ENCODE data around the gene ZNF592. TPM values are rescaled to one million over a fixed set of nuclear protein-coding genes. Genes with fewer than 3 reads are reported as not detected.

ZNF592 gene
- total RNA-seq, 1 donor from 2014 or later, result 29.1 TPM

DNA sequence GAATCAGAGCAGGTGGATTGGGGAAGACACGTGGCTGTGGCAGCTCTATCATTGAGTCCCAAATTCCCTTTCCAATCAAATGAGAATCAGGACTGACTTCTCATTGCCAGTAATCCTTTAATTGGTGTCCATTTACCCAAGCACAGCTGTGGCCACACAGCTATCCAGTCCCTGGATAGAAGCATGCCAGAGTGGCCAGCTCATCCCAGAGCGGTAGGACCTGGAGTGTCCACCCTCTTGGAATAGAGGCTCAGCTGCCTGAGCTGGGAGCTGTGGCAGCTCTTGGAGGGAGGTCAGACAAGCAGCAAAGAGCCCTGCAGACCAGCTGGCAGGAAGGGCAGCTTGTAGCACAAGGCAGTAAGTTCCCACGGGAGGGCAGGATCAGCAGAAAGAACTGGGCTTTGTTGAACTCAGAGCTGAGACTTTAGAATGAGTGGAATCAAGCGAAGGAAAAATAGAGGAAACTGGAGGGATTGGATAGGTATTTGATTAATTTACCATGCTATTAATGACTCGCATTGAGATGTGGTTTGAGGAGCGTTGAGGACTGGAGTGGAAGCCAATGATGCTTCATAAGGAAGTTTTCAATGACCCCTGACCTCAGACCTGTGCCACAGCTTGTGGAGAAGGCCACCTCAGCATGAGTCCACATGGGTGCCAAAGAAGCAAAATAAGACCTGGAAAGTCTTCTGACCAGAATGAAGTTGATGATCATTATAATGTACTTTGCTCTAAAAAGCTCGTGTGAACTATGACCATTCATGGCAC lies 61.9 kb downstream of the ZNF592 start:
- no peaks in the 10 kb centered on the region for H3K9me3 Mint-ChIP-seq (ENCODE audit: unreplicated experiment)
- TF ChIP-seq, protein P1, sequence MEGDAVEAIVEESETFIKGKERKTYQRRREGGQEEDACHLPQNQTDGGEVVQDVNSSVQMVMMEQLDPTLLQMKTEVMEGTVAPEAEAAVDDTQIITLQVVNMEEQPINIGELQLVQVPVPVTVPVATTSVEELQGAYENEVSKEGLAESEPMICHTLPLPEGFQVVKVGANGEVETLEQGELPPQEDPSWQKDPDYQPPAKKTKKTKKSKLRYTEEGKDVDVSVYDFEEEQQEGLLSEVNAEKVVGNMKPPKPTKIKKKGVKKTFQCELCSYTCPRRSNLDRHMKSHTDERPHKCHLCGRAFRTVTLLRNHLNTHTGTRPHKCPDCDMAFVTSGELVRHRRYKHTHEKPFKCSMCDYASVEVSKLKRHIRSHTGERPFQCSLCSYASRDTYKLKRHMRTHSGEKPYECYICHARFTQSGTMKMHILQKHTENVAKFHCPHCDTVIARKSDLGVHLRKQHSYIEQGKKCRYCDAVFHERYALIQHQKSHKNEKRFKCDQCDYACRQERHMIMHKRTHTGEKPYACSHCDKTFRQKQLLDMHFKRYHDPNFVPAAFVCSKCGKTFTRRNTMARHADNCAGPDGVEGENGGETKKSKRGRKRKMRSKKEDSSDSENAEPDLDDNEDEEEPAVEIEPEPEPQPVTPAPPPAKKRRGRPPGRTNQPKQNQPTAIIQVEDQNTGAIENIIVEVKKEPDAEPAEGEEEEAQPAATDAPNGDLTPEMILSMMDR (IDR thresholded peaks at IDR 0.05; ENCODE audit: unreplicated experiment), result no peak
- no peak for DNase-seq (ENCODE audit: low spot score)
- H3K4me1 Mint-ChIP-seq (ENCODE audit: unreplicated experiment), result peaks cover 13% of the 10 kb centered on the region
- peaks cover 3% of the 10 kb centered on the region for H3K36me3 Mint-ChIP-seq (ENCODE audit: low read depth, unreplicated experiment)
- no peak overlapping the region for H3K27ac Mint-ChIP-seq (ENCODE audit: unreplicated experiment)
- H3K4me3 Mint-ChIP-seq (ENCODE audit: unreplicated experiment), result no peak overlapping the region
- peaks cover 6% of the 10 kb centered on the region for H3K27me3 Mint-ChIP-seq (ENCODE audit: unreplicated experiment)

DNA sequence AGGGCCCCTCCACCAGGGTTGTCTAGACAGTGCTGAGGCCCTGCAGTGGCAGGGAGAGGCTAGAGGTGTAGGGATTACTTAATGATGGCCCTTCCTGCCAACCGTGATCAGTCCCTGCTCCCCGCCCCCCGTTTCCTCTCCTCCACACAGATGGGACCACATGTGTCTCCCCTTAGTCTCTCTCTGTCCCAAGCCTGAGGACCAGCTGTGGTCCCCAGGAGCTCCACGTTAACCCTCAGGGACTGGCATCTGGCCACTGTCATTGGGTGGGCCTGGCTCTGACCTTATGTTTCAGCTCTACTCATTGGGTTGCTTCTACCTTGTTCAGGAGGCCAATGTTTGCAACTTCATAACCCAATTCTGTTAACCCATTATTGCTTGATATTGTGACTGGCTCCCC lies 62.8 kb downstream of the ZNF592 start:
- H3K9me3 Mint-ChIP-seq (ENCODE audit: unreplicated experiment), result no peaks in the 10 kb centered on the region
- no peak for DNase-seq (ENCODE audit: low spot score)
- H3K27me3 Mint-ChIP-seq (ENCODE audit: unreplicated experiment), result peaks cover 11% of the 10 kb centered on the region
- H3K4me1 Mint-ChIP-seq (ENCODE audit: unreplicated experiment), result peaks cover 20% of the 10 kb centered on the region
- H3K27ac Mint-ChIP-seq (ENCODE audit: unreplicated experiment), result no peak overlapping the region
- TF ChIP-seq, protein P1 (IDR thresholded peaks at IDR 0.05; ENCODE audit: unreplicated experiment), result no peak
- H3K4me3 Mint-ChIP-seq (ENCODE audit: unreplicated experiment), result no peak overlapping the region
- H3K36me3 Mint-ChIP-seq (ENCODE audit: low read depth, unreplicated experiment), result peaks cover 3% of the 10 kb centered on the region

DNA sequence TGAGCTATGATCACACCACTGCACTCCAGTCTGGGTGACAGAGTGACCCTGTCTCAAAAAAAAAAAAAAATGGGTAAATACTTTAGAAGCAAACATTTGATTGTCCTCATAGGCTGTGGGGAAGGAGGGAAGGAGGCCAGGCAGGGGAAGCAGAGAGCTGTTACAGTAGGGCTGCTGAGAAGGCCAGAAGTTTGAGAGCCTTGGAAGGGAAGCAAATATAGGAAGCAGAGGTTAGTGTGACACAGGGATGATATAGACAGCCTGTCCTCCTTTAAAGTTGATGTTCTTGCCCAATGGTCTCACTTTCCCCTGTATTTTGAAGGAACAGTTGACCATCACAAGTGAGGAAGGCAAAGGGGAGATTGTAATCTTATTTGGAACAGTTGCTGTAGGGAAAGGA lies 63.4 kb downstream of the ZNF592 start:
- Mint-ChIP-seq H3K4me3 (ENCODE audit: unreplicated experiment) (no peak overlapping the region), H3K27ac (ENCODE audit: unreplicated experiment) (no peak overlapping the region), H3K27me3 (ENCODE audit: unreplicated experiment) (peaks cover 14% of the 10 kb centered on the region), H3K36me3 (ENCODE audit: low read depth, unreplicated experiment) (peaks cover 7% of the 10 kb centered on the region), H3K9me3 (ENCODE audit: unreplicated experiment) (no peaks in the 10 kb centered on the region), H3K4me1 (ENCODE audit: unreplicated experiment) (peaks cover 24% of the 10 kb centered on the region)
- TF ChIP-seq, protein P1 (IDR thresholded peaks at IDR 0.05; ENCODE audit: unreplicated experiment), result no peak
- no peak for DNase-seq (ENCODE audit: low spot score)

DNA sequence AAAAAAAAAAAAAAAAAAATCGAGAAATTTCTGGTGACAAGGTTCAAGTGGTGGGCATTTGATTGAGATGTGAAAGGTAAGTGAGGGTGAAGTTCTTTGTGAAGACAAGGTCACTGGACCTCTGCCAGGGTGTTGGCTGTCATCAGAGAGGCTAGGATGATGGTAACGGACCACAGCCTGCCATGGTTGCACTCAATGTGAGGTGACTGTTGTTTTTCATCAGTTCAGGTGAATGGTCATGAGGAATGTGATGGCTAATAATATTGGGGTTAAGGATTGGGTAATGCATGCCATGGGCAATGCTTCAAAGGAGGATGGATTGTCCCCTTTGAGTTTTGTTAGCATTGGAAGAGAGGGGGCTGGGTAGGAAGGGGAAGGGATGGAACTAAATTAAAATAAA lies 64.5 kb downstream of the ZNF592 start:
- Mint-ChIP-seq H3K9me3 (ENCODE audit: unreplicated experiment) (no peaks in the 10 kb centered on the region), H3K36me3 (ENCODE audit: low read depth, unreplicated experiment) (peaks cover 7% of the 10 kb centered on the region), H3K4me1 (ENCODE audit: unreplicated experiment) (peaks cover 24% of the 10 kb centered on the region), H3K27me3 (ENCODE audit: unreplicated experiment) (peaks cover 15% of the 10 kb centered on the region), H3K27ac (ENCODE audit: unreplicated experiment) (peak overlapping the region; percentile 37), H3K4me3 (ENCODE audit: unreplicated experiment) (no peak overlapping the region)
- DNase-seq (ENCODE audit: low spot score), result no peak
- TF ChIP-seq, protein P1 (IDR thresholded peaks at IDR 0.05; ENCODE audit: unreplicated experiment), result no peak

DNA sequence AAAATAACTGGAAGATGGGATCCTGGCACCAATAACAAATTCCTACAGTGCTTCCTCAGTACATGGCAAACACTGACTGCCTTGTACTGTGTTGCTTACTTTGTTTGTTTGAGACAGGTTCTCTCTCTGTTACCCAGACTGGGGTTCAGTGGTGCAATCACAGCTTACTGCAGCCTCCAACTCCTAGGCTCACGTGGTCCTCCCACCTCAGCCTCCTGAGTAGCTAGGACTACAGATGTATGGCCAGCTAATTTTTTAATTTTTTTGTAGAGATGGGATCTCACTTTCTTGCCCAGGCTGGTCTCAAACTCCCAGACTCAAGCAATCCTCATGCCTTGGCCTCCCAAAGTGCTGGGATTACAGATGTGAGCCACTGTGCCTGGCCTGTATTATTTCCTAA lies 65.0 kb downstream of the ZNF592 start:
- DNase-seq (ENCODE audit: low spot score), result no peak
- no peak overlapping the region for H3K27ac Mint-ChIP-seq (ENCODE audit: unreplicated experiment)
- peaks cover 7% of the 10 kb centered on the region for H3K36me3 Mint-ChIP-seq (ENCODE audit: low read depth, unreplicated experiment)
- H3K9me3 Mint-ChIP-seq (ENCODE audit: unreplicated experiment), result no peaks in the 10 kb centered on the region
- H3K4me1 Mint-ChIP-seq (ENCODE audit: unreplicated experiment), result peaks cover 29% of the 10 kb centered on the region
- TF ChIP-seq, protein P1 (IDR thresholded peaks at IDR 0.05; ENCODE audit: unreplicated experiment), result no peak
- no peak overlapping the region for H3K4me3 Mint-ChIP-seq (ENCODE audit: unreplicated experiment)
- peaks cover 19% of the 10 kb centered on the region for H3K27me3 Mint-ChIP-seq (ENCODE audit: unreplicated experiment)

All from endothelial cell (in vitro differentiated cells).